ENCODE measurements around the gene DLX5.

The DLX5 gene

DNA sequence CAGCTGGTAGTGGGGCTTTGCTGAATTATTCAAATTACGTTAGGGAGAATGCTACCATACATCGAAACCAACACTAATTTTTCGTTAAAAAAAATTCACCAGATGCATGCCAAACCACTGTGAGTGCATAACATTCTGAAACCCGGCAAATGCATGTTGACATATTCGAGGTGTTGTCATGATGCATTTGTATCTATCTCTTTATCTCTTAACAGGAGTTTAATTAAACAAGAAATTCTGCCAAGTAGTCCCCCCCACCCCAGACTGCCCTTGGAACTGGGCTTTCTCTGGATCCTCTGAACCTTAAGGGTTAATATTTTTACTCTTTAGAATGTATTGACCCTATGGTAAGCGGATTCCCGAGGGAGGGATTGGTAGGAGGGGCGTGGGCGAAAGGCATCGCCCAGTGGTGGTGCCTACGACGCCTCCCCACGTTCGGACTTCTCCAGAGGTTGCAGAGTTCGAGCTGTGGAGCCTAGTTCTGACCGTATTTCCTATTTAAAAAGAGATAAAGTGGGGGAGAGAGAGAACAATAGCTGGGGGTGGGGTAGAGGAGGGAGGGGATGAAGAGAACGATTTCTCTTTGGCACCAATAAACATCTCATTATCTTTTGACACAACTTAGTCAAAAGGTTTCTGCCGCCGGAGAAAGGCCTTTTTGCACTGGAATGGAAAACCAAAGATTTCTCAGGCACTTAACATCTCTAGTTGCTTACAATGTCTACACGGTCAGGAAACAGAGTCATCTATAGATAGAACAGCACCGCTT lies 12.1 kb downstream of the DLX5 start:
- no peak for DNase-seq (ENCODE audit: low read depth)
- TF ChIP-seq, protein P1, sequence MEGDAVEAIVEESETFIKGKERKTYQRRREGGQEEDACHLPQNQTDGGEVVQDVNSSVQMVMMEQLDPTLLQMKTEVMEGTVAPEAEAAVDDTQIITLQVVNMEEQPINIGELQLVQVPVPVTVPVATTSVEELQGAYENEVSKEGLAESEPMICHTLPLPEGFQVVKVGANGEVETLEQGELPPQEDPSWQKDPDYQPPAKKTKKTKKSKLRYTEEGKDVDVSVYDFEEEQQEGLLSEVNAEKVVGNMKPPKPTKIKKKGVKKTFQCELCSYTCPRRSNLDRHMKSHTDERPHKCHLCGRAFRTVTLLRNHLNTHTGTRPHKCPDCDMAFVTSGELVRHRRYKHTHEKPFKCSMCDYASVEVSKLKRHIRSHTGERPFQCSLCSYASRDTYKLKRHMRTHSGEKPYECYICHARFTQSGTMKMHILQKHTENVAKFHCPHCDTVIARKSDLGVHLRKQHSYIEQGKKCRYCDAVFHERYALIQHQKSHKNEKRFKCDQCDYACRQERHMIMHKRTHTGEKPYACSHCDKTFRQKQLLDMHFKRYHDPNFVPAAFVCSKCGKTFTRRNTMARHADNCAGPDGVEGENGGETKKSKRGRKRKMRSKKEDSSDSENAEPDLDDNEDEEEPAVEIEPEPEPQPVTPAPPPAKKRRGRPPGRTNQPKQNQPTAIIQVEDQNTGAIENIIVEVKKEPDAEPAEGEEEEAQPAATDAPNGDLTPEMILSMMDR (IDR thresholded peaks at IDR 0.05; ENCODE audit: low read depth, low read length, missing control alignments) = no peak
- no peak overlapping the region for H3K4me3 ChIP-seq (ENCODE audit: low read depth, low read length)

DNA sequence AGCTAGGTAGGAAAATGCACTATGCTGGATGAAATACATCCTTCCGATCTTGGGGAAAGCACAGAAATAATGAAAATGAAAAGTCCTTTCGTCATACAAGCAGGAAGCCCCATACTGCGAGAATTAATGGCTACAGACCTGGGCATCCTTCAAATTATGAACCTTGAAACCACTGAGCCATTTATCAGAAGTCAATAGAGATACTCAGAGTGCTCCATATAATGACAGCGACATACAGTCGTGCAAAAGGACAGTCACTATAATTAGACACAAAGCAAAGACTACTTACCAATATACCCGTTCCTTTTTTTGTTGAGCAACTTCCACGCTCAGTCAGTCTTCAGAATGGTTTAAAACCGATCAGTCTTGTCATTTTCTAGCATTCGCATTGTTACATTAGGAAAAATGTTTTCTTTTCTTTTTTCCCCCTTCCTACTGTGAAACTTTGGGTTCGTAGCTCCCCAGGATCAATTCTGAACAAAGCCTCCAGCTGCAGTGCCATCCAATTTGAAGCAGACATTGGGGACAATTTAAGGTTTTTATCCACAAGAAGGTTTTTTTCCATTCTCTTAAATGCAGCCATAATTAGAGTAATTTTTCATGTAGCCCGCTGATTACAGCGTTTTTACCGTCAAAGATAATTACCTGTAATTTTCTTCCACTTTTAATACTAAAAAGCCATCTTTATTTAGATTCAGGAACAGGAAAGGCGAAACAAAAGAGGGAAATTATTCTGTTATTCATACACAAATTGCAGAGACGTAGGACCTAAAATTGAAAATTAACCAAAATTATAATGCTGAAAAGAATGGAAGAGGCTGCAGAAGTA lies 12.9 kb downstream of the DLX5 start:
- TF ChIP-seq, protein P1 (IDR thresholded peaks at IDR 0.05; ENCODE audit: low read depth, low read length, missing control alignments) = no peak
- no peak overlapping the region for H3K4me3 ChIP-seq (ENCODE audit: low read depth, low read length)
- DNase-seq (ENCODE audit: low read depth) = no peak

DNA sequence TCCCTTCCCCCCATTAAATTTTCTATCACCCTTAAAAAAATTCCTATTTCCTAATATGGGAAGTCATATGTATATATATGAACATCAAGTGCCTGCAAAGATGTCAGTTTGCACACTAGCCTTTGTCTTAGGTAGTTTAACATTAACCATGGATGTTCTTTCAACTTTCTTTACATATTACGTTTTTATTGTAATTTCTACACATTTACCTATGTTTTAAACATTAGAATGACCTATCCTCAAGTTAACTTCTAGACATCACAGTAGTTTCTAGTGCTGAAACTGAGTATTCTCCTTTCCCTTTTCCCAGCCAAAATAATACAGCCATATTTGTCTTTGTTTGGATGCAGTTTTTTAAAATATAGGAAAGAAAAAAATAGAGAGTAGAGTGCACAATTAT lies 13.5 kb downstream of the DLX5 start:
- DNase-seq (ENCODE audit: low read depth) = no peak
- no peak overlapping the region for H3K4me3 ChIP-seq (ENCODE audit: low read depth, low read length)
- TF ChIP-seq, protein P1 (IDR thresholded peaks at IDR 0.05; ENCODE audit: low read depth, low read length, missing control alignments) = no peak

DNA sequence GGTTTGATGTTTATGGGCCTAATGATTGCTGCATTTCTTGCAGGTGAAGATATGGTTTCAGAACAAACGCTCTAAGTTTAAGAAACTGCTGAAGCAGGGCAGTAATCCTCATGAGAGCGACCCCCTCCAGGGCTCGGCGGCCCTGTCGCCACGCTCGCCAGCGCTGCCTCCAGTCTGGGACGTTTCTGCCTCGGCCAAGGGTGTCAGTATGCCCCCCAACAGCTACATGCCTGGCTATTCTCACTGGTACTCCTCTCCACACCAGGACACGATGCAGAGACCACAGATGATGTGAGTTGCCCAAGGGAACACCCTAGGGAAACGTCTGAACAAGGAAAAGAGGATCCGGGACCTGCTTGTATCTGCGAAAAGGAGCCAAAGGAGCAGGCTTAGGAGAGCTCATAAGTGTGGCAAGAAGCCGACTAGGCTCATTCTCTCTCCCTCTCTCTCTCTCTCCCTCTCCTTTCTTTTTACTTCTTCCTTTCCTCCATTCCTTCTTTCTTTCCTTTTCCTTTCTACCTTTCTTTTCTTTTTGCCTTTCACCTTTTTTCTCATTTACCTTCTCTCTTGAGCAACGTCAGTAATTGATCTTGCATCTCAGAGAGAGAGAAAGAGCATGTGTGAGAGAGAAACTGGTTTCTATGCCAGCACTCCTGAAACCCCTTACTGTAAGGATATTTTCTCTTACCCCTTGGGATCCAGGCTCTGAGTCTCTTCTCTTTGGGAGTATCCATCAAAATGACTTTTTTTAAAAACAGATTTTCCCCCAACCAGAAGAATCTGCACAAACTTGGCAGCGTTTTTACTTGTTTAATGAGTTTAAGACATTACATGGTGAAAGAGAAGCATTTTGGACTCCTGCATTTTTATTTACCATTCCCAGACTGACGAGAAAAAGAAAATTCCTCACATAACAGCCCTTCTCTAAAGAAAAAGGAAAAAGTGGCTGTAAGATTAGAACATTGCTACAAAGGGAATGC lies 14.6 kb downstream of the DLX5 start:
- DNase-seq (ENCODE audit: low read depth) = no peak
- TF ChIP-seq, protein P1 (IDR thresholded peaks at IDR 0.05; ENCODE audit: low read depth, low read length, missing control alignments) = no peak
- H3K4me3 ChIP-seq (ENCODE audit: low read depth, low read length) = no peak overlapping the region

DNA sequence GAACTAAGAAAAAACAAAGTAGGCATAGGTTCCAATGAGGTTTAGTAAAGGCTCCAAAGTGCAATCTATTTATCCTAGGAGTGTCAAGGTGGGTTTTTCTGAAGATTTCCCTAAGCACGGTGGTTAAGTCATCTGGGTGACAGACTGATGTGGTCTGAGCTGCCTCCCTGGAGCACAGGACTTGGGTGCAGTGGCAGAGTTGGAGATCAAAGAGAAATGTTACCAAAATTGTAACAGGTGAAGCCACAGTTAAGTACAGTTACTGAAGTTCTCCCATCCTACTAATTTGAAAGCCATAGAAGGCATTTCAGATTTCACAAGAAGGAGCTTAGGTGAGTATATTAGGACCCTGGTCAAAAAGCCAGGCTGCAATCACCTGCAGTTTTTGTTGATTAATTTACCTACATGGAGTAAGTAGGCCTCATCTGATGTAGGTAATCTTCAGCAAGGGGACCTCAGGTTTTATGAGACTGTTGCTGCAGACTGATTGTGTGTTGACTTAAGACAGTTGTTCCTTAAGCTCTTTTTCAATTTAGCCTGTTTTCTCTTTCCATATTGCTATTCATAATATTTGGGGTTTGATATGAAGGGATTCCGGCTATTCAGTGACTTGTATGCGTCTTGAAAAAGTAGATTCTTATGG lies 16.2 kb downstream of the DLX5 start:
- no peak for DNase-seq (ENCODE audit: low read depth)
- TF ChIP-seq, protein P1 (IDR thresholded peaks at IDR 0.05; ENCODE audit: low read depth, low read length, missing control alignments) = no peak
- no peak overlapping the region for H3K4me3 ChIP-seq (ENCODE audit: low read depth, low read length)

DNA sequence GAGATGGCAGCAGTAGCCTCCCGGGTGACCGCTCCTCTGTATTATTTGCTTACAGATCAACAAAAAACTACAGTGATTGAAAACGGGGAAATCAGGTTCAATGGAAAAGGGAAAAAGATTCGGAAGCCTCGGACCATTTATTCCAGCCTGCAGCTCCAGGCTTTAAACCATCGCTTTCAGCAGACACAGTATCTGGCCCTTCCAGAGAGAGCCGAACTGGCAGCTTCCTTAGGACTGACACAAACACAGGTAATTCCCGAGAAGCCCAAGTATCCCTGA lies 17.1 kb downstream of the DLX5 start:
- no peak overlapping the region for H3K4me3 ChIP-seq (ENCODE audit: low read depth, low read length)
- DNase-seq (ENCODE audit: low read depth) = no peak
- TF ChIP-seq, protein P1 (IDR thresholded peaks at IDR 0.05; ENCODE audit: low read depth, low read length, missing control alignments) = no peak

All from GM12864 (cell line).